Vagina (tissue), 2 donors: ENCODE measurements around the gene KCNJ4. TPM values are rescaled to one million over a fixed set of nuclear protein-coding genes. Genes with fewer than 3 reads are reported as not detected.

Experiments
- DNase-seq, 2 donors: peaks; one replicate each; pipeline ENCODE4 v3.0.0-alpha.2; 2017; ENCODE audit errors: extremely low spot score in 2 of 2
- H3K27ac ChIP-seq: fragments of 200-600 bp; sonication (generic); one replicate; pipeline ENCODE4 v1.5.1; 2019
- H3K27me3 ChIP-seq: fragments of 200-600 bp; sonication (generic); one replicate; pipeline ENCODE4 v1.5.1; 2019
- H3K36me3 ChIP-seq, 2 donors: fragments of 200-600 bp; sonication (generic); one replicate each; pipeline ENCODE4 v1.5.1; 2017 to 2019
- H3K4me1 ChIP-seq: fragments of 200-600 bp; sonication (generic); one replicate; pipeline ENCODE4 v1.5.1; 2019
- H3K4me3 ChIP-seq, 2 donors: fragments of 200-600 bp; sonication (generic); 1 replicate in 1 of 2; 2 replicates in 1 of 2; pipeline ENCODE4 v1.5.1; 2016 to 2019
- H3K9me3 ChIP-seq: fragments of 200-600 bp; sonication (generic); one replicate; pipeline ENCODE4 v1.5.1; 2019
- CTCF ChIP-seq, 3 experiments: fragments of 450-650 bp in 2 of 3; fragments of 200-600 bp in 1 of 3; sonication (generic) in 1 of 3; IDR thresholded peaks; one replicate each; pipeline ENCODE4 v1.5.1; 2017 to 2019; ENCODE audit warnings: antibody characterized with exemption in 3 of 3, mild to moderate bottlenecking in 2 of 3, moderate library complexity in 2 of 3
- POLR2A ChIP-seq, 2 donors: fragments of 450-650 bp; IDR thresholded peaks; one replicate each; pipeline ENCODE4 v1.6.1; 2017; ENCODE audit warnings: antibody characterized with exemption in 2 of 2, mild to moderate bottlenecking in 2 of 2, moderate library complexity in 2 of 2
- POLR2AphosphoS5 ChIP-seq, 2 donors: sonication (generic); formaldehyde crosslinking; IDR thresholded peaks; one replicate each; pipeline ENCODE4 v1.9.0; 2017; ENCODE audit warnings: antibody characterized with exemption in 2 of 2, mild to moderate bottlenecking in 2 of 2, low read depth in 1 of 2; ENCODE audit not compliant: insufficient read depth in 1 of 2
- intact Hi-C: fragments of 100-400 bp; cut with DNase I; formaldehyde crosslinking; loops from one replicate; pipeline ENCODE4 v1.15.1; 2023
- total RNA-seq: library from RNA; depleted of rRNA; stranded (reverse); fragments of >200 nt; gene quantifications from one replicate; pipeline ENCODE4 v1.2.3, GENCODE V29; 2016

Gene KCNJ4
- total RNA-seq, 1 donor from 2014 or later, result not detected

GRCh38 chr22:38427465-38427864 is 27.5 kb downstream of the KCNJ4 start:
- no peaks in the 10 kb centered on the region for H3K36me3 ChIP-seq
- no peak overlapping the region for H3K27ac ChIP-seq
- H3K4me1 ChIP-seq, result no peaks in the 10 kb centered on the region
- no peaks in the 10 kb centered on the region for H3K9me3 ChIP-seq
- TF ChIP-seq POLR2A (IDR thresholded peaks at IDR 0.05), result no peak
- TF ChIP-seq CTCF (IDR thresholded peaks at IDR 0.05), result no peak
- no peak for TF ChIP-seq POLR2AphosphoS5 (IDR thresholded peaks at IDR 0.05; ENCODE audit: insufficient read depth in 1 of 2, low read depth in 1 of 2)
- no peak for DNase-seq
- no peaks in the 10 kb centered on the region for H3K27me3 ChIP-seq
- H3K4me3 ChIP-seq, result no peak overlapping the region
- intact Hi-C loops, result no loop called here

GRCh38 chr22:38426628-38427027 is 28.4 kb downstream of the KCNJ4 start:
- no peak for DNase-seq
- no peak for TF ChIP-seq POLR2A (IDR thresholded peaks at IDR 0.05)
- TF ChIP-seq CTCF (IDR thresholded peaks at IDR 0.05), result no peak
- TF ChIP-seq POLR2AphosphoS5 (IDR thresholded peaks at IDR 0.05; ENCODE audit: insufficient read depth in 1 of 2, low read depth in 1 of 2), result no peak
- H3K27ac ChIP-seq, result no peak overlapping the region

GRCh38 chr22:38424525-38425080 is 30.4 kb downstream of the KCNJ4 start:
- intact Hi-C loops, result no loop called here
- Histone ChIP-seq H3K36me3 (no peaks in the 10 kb centered on the region), H3K9me3 (no peaks in the 10 kb centered on the region), H3K4me3 (no peak overlapping the region), H3K27ac (no peak overlapping the region), H3K4me1 (no peaks in the 10 kb centered on the region), H3K27me3 (no peaks in the 10 kb centered on the region)
- no peak for TF ChIP-seq CTCF (IDR thresholded peaks at IDR 0.05)
- no peak for TF ChIP-seq POLR2A (IDR thresholded peaks at IDR 0.05)
- TF ChIP-seq POLR2AphosphoS5 (IDR thresholded peaks at IDR 0.05; ENCODE audit: insufficient read depth in 1 of 2, low read depth in 1 of 2), result no peak
- no peak for DNase-seq

More at GRCh38 chr22:38426628-38427027, 28.4 kb downstream of the KCNJ4 start:
- Histone ChIP-seq H3K4me3 (no peak overlapping the region), H3K27me3 (no peaks in the 10 kb centered on the region), H3K36me3 (no peaks in the 10 kb centered on the region), H3K4me1 (no peaks in the 10 kb centered on the region), H3K9me3 (no peaks in the 10 kb centered on the region)
- intact Hi-C loops, result no loop called here

- Histone ChIP-seq H3K4me3 (no peak overlapping the region), H3K9me3 (no peaks in the 10 kb centered on the region), H3K27me3 (no peaks in the 10 kb centered on the region), H3K27ac (no peak overlapping the region), H3K4me1 (no peaks in the 10 kb centered on the region), H3K36me3 (no peaks in the 10 kb centered on the region)
- no peak for DNase-seq
- TF ChIP-seq CTCF (IDR thresholded peaks at IDR 0.05), result no peak
- no peak for TF ChIP-seq POLR2AphosphoS5 (IDR thresholded peaks at IDR 0.05; ENCODE audit: insufficient read depth in 1 of 2, low read depth in 1 of 2)
- no peak for TF ChIP-seq POLR2A (IDR thresholded peaks at IDR 0.05)
- intact Hi-C loops, result no loop called here
These were observed 31.2 kb downstream of the KCNJ4 start for GRCh38 chr22:38423512-38424503.
